Measurements from ENCODE around the gene C20orf141.

Gene C20orf141

DNA sequence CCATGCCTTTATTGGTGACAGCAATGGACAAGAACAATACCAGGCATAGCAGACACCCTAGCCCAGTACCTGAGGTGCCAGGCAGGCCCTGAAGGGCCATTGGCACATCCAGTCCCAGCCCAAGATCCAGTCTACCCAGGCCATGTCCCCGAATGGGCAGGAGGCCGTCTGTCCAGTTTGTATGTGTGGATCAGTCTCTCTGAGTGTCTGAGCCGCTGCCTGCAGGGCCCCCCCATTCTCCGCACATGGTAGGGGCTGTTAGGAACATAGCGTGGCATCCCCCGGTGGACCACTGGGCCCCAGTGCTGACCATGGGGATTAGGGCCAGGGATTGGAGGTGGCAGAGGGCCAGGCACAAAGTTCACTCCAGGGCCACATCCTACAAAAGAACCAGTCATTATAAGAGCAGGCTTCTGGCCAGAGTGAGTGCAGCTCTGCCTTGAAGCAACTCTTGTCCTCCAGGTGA is 20.6 kb downstream of the C20orf141 start:
- H3K36me3 ChIP-seq (ENCODE audit: control insufficient read depth, low read length) = no peaks in the 10 kb centered on the region
- H4K20me1 ChIP-seq (ENCODE audit: control insufficient read depth, insufficient read depth, low read depth, low read length) = no peaks in the 10 kb centered on the region
- H3F3A ChIP-seq (ENCODE audit: control insufficient read depth, insufficient read depth) = no peaks in the 10 kb centered on the region
- no peaks in the 10 kb centered on the region; the same call in 1 of the 2 replicates for H3K79me2 ChIP-seq (ENCODE audit: control insufficient read depth, low read length)
- no peak overlapping the region for H3K4me2 ChIP-seq (ENCODE audit: low read length)
- H3K4me1 ChIP-seq (ENCODE audit: control insufficient read depth, low read length) = peaks cover 18% of the 10 kb centered on the region
- H3K27ac ChIP-seq (ENCODE audit: low read depth, low read length) = no peak overlapping the region
- H3K9me3 ChIP-seq (ENCODE audit: control insufficient read depth, insufficient read depth, low read length) = no peaks in the 10 kb centered on the region
- H3K27me3 ChIP-seq (ENCODE audit: control insufficient read depth, low read length) = no peaks in the 10 kb centered on the region
- TF ChIP-seq EZH2phosphoT487 (IDR thresholded peaks at IDR 0.05; ENCODE audit: borderline replicate concordance, low read length) = no peak
- TF ChIP-seq, protein P1, sequence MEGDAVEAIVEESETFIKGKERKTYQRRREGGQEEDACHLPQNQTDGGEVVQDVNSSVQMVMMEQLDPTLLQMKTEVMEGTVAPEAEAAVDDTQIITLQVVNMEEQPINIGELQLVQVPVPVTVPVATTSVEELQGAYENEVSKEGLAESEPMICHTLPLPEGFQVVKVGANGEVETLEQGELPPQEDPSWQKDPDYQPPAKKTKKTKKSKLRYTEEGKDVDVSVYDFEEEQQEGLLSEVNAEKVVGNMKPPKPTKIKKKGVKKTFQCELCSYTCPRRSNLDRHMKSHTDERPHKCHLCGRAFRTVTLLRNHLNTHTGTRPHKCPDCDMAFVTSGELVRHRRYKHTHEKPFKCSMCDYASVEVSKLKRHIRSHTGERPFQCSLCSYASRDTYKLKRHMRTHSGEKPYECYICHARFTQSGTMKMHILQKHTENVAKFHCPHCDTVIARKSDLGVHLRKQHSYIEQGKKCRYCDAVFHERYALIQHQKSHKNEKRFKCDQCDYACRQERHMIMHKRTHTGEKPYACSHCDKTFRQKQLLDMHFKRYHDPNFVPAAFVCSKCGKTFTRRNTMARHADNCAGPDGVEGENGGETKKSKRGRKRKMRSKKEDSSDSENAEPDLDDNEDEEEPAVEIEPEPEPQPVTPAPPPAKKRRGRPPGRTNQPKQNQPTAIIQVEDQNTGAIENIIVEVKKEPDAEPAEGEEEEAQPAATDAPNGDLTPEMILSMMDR (IDR thresholded peaks at IDR 0.05; ENCODE audit: low read depth, low read length, poor library complexity, severe bottlenecking) = no peak
- no peaks in the 10 kb centered on the region for H3K9me2 ChIP-seq (replicated peaks; ENCODE audit: control insufficient read depth, low read length)
- H3K4me3 ChIP-seq (ENCODE audit: low read length) = no peak overlapping the region

DNA sequence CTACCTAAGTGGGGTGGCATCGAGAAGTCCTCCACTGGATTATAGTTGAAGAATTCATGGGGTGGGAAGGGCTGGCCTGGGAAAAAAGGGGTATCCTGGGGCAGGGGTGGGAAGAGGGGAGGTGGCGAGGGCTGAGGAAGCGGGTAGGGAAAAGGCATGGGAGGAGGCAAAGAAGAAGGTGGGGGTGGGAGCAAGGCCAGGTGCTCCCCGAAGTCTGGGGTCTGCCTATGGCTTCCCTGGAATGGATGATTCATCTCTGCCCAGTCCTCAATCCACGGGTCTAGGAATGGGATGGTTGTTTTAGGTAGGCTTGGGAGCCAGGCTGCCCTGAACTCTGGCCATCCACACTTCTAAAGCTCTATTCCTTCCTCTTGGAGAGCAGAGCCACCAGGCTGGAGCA is 21.2 kb downstream of the C20orf141 start:
- Histone ChIP-seq H3K27me3 (ENCODE audit: control insufficient read depth, low read length) (no peaks in the 10 kb centered on the region), H3K27ac (ENCODE audit: low read depth, low read length) (no peak overlapping the region), H3K4me2 (ENCODE audit: low read length) (no peak overlapping the region), H3K4me1 (ENCODE audit: control insufficient read depth, low read length) (peaks cover 18% of the 10 kb centered on the region), H3K79me2 (ENCODE audit: control insufficient read depth, low read length) (peaks cover 3% of the 10 kb centered on the region), H3K9me2 (replicated peaks; ENCODE audit: control insufficient read depth, low read length) (no peaks in the 10 kb centered on the region), H3K36me3 (ENCODE audit: control insufficient read depth, low read length) (no peaks in the 10 kb centered on the region), H3K4me3 (ENCODE audit: low read length) (no peak overlapping the region), H3F3A (ENCODE audit: control insufficient read depth, insufficient read depth) (no peaks in the 10 kb centered on the region), H4K20me1 (ENCODE audit: control insufficient read depth, insufficient read depth, low read depth, low read length) (no peaks in the 10 kb centered on the region), H3K9me3 (ENCODE audit: control insufficient read depth, insufficient read depth, low read length) (no peaks in the 10 kb centered on the region)
- TF ChIP-seq EZH2phosphoT487 (IDR thresholded peaks at IDR 0.05; ENCODE audit: borderline replicate concordance, low read length) = no peak
- TF ChIP-seq, protein P1 (IDR thresholded peaks at IDR 0.05; ENCODE audit: low read depth, low read length, poor library complexity, severe bottlenecking) = no peak

- peaks cover 26% of the 10 kb centered on the region for H3K4me1 ChIP-seq (ENCODE audit: control insufficient read depth, low read length)
- no peak for TF ChIP-seq EZH2phosphoT487 (IDR thresholded peaks at IDR 0.05; ENCODE audit: borderline replicate concordance, low read length)
- TF ChIP-seq, protein P1 (IDR thresholded peaks at IDR 0.05; ENCODE audit: low read depth, low read length, poor library complexity, severe bottlenecking) = no peak
- H3K36me3 ChIP-seq (ENCODE audit: control insufficient read depth, low read length) = no peaks in the 10 kb centered on the region
- no peaks in the 10 kb centered on the region for H3F3A ChIP-seq (ENCODE audit: control insufficient read depth, insufficient read depth)
- H3K9me3 ChIP-seq (ENCODE audit: control insufficient read depth, insufficient read depth, low read length) = no peaks in the 10 kb centered on the region
- no peaks in the 10 kb centered on the region for H3K27me3 ChIP-seq (ENCODE audit: control insufficient read depth, low read length)
- no peak overlapping the region for H3K4me2 ChIP-seq (ENCODE audit: low read length)
- H3K27ac ChIP-seq (ENCODE audit: low read depth, low read length) = no peak overlapping the region
- peaks cover 11% of the 10 kb centered on the region for H3K79me2 ChIP-seq (ENCODE audit: control insufficient read depth, low read length)
- no peaks in the 10 kb centered on the region for H3K9me2 ChIP-seq (replicated peaks; ENCODE audit: control insufficient read depth, low read length)
- H3K4me3 ChIP-seq (ENCODE audit: low read length) = no peak overlapping the region
- H4K20me1 ChIP-seq (ENCODE audit: control insufficient read depth, insufficient read depth, low read depth, low read length) = no peaks in the 10 kb centered on the region
Observed at GRCh38 chr20:2837221-2837960, 22.6 kb downstream of the C20orf141 start.
